Transverse colon (tissue), 4 donors: ENCODE results near the gene SLC26A4. TPM values are rescaled to one million over a fixed set of nuclear protein-coding genes. Genes with fewer than 3 reads are reported as not detected.

Experiments used
- DNase-seq: peaks from one replicate; pipeline ENCODE4 v3.0.0-alpha.2; 2019
- H3K27ac ChIP-seq, 4 donors: fragments of 200-600 bp; sonication (generic); 2 replicates each; pipeline ENCODE4 v1.5.1; 2016 to 2018; ENCODE audit warnings: inconsistent platforms in 4 of 4
- H3K27me3 ChIP-seq: fragments of 200-600 bp; sonication (generic); 2 replicates; pipeline ENCODE4 v1.5.1; 2017; ENCODE audit warnings: inconsistent platforms
- H3K36me3 ChIP-seq, 4 donors: fragments of 200-600 bp; sonication (generic); 2 replicates each; pipeline ENCODE4 v1.5.1; 2017 to 2019; ENCODE audit warnings: inconsistent platforms in 4 of 4
- H3K4me1 ChIP-seq, 4 donors: fragments of 200-600 bp; sonication (generic); 2 replicates each; pipeline ENCODE4 v1.5.1; 2017 to 2020; ENCODE audit warnings: inconsistent platforms in 4 of 4
- H3K4me3 ChIP-seq, 4 donors: fragments of 200-600 bp; sonication (generic); 1 replicate in 1 of 4; 2 replicates in 3 of 4; pipeline versions ENCODE4 v1.5.1 to v1.6.1; 2017 to 2019; ENCODE audit warnings: inconsistent platforms in 4 of 4
- H3K9me3 ChIP-seq, 2 donors: fragments of 200-600 bp; sonication (generic); 2 replicates each; pipeline ENCODE4 v1.5.1; 2017 to 2019; ENCODE audit warnings: inconsistent platforms in 2 of 2
- EP300 ChIP-seq: sonication (generic); formaldehyde crosslinking; IDR thresholded peaks from one replicate; pipeline ENCODE4 v1.6.1; 2017; ENCODE audit warnings: antibody characterized with exemption, low read depth
- POLR2A ChIP-seq: fragments of 450-650 bp; IDR thresholded peaks from one replicate; pipeline ENCODE4 v1.6.1; 2016; ENCODE audit warnings: antibody characterized with exemption, mild to moderate bottlenecking, moderate library complexity
- POLR2AphosphoS5 ChIP-seq, 3 donors: sonication (generic); formaldehyde crosslinking; IDR thresholded peaks; one replicate each; pipeline ENCODE4 v1.6.1; 2016; ENCODE audit warnings: antibody characterized with exemption in 3 of 3
- WGBS, 2 donors: methylation state at CpG; one replicate each; pipeline ENCODE4 v1.1.5; 2018; ENCODE audit warnings: low coverage in 1 of 2; 5-methylcytosine and 5-hydroxymethylcytosine counted together
- in situ Hi-C, 4 donors: fragments of 200-750 bp; cut with MboI; loops; one replicate each; pipeline versions ENCODE4 v1.15.0 to v1.15.1; 2017; ENCODE audit warnings: low sequenced_read_pairs in 3 of 4, low pct_ligation_motif_present in 1 of 4, low pct_unique_long_range_greater_than_20kb in 1 of 4
- intact Hi-C: fragments of 100-400 bp; cut with DNase I; formaldehyde crosslinking; loops from one replicate; pipeline ENCODE4 v1.15.1; 2023; ENCODE audit warnings: low total_unique reads
- total RNA-seq, 4 donors: library from RNA; depleted of rRNA; stranded (reverse); fragments of >200 nt; gene quantifications; one replicate each; pipeline ENCODE4 v1.1.0, GENCODE V29; 2016
- TF ChIP-seq, protein P1 (sequence below), 5 experiments: fragments of 200-600 bp in 3 of 5; fragments of 450-650 bp in 2 of 5; sonication (generic) in 3 of 5; IDR thresholded peaks; 1 replicate in 2 of 5; 2 replicates in 3 of 5; pipeline ENCODE4 v1.5.1; 2016 to 2017; ENCODE audit warnings: antibody characterized with exemption in 5 of 5, inconsistent platforms in 3 of 5, mild to moderate bottlenecking in 2 of 5, moderate library complexity in 1 of 5

SLC26A4 gene
- total RNA-seq, 4 donors from 2014 or later, result 0.16 to 0.41 TPM; not detected in 2

DNA sequence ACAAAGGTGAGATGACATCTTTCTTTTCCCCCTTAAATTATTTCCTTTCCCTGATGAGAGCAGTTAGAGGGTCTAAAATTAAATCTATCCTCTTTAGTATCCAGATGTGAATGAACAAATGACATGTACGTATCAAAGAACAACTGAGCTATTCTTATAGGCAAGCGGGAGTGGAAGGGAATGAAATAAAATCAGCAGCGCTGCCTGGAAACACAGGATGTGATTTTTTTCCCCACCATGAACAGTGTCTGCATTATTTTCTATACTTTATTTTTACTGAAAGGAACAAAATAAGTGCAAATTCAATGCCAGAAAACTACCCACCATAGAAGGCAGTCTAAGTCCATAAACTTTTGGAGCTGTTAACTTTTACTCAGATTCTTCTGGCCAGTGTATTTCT is 40.6 kb downstream of the SLC26A4 start:
- intact Hi-C loops (no loop called here), in situ Hi-C loops (no loop called here)
- no peaks in the 10 kb centered on the region for H3K36me3 ChIP-seq
- 78 to 82% methylated on average over 3 of the region's 3 CpGs for WGBS, 2 donors
- H3K9me3 ChIP-seq, result no peaks in the 10 kb centered on the region
- H3K27me3 ChIP-seq, result no peaks in the 10 kb centered on the region
- no peak overlapping the region for H3K4me3 ChIP-seq
- H3K4me1 ChIP-seq, result no peaks in the 10 kb centered on the region
- no peak for DNase-seq
- no peak overlapping the region for H3K27ac ChIP-seq
- TF ChIP-seq, protein P1, sequence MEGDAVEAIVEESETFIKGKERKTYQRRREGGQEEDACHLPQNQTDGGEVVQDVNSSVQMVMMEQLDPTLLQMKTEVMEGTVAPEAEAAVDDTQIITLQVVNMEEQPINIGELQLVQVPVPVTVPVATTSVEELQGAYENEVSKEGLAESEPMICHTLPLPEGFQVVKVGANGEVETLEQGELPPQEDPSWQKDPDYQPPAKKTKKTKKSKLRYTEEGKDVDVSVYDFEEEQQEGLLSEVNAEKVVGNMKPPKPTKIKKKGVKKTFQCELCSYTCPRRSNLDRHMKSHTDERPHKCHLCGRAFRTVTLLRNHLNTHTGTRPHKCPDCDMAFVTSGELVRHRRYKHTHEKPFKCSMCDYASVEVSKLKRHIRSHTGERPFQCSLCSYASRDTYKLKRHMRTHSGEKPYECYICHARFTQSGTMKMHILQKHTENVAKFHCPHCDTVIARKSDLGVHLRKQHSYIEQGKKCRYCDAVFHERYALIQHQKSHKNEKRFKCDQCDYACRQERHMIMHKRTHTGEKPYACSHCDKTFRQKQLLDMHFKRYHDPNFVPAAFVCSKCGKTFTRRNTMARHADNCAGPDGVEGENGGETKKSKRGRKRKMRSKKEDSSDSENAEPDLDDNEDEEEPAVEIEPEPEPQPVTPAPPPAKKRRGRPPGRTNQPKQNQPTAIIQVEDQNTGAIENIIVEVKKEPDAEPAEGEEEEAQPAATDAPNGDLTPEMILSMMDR (IDR thresholded peaks at IDR 0.05), result no peak
- no peak for TF ChIP-seq EP300
- TF ChIP-seq POLR2A, result no peak
- no peak for TF ChIP-seq POLR2AphosphoS5 (IDR thresholded peaks at IDR 0.05)

DNA sequence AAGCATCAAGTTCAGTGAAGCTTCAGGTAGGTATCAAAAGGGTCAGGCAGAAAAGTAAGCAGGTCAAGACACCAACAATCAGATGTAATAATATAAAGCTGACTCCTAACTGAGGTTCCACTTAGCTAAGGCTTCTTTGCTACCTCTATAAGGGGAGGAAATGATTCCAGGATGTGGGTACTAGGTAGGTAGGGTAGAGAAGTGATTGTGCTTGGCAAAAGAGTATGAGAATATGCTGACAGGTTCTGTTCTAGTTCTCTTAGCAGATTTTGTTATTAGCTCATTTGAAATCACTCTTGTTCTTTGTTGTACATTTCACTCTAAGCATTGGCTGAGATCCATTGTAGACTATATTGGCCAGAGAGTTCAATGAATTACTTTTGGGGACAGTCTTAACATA is 42.6 kb downstream of the SLC26A4 start:
- Histone ChIP-seq H3K4me1 (no peaks in the 10 kb centered on the region), H3K36me3 (no peaks in the 10 kb centered on the region), H3K4me3 (no peak overlapping the region), H3K9me3 (no peaks in the 10 kb centered on the region), H3K27ac (no peak overlapping the region), H3K27me3 (no peaks in the 10 kb centered on the region)
- TF ChIP-seq, protein P1 (IDR thresholded peaks at IDR 0.05), result no peak
- TF ChIP-seq POLR2A (no peak), POLR2AphosphoS5 (IDR thresholded peaks at IDR 0.05) (no peak), EP300 (no peak)
- intact Hi-C loops, result no loop called here
- DNase-seq, result no peak
- in situ Hi-C loops, result no loop called here

DNA sequence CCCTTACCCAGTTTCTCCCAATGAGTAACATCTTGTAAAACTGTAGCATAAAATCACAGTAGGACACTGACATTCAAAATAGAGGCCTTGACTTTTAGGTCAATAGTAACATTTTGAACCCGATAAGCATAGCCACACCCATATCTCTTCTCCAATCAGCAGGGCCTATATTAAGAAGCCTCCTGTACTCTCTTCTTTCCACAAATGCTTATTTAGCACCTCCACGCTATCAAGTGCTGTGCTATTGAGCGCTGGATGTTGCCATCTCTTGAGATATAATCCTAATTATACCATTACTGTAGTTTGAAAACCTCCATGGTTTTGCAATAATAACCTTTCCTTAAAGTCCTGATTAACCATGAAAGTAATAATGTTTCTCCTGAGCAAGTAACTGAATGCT is 43.2 kb downstream of the SLC26A4 start:
- Histone ChIP-seq H3K36me3 (no peaks in the 10 kb centered on the region), H3K4me1 (no peaks in the 10 kb centered on the region), H3K4me3 (no peak overlapping the region), H3K9me3 (no peaks in the 10 kb centered on the region), H3K27me3 (no peaks in the 10 kb centered on the region), H3K27ac (no peak overlapping the region)
- WGBS, 2 donors, result 60 to 91% methylated on average over 3 of the region's 3 CpGs
- in situ Hi-C loops, result no loop called here
- TF ChIP-seq, protein P1 (IDR thresholded peaks at IDR 0.05), result no peak
- TF ChIP-seq POLR2A, result no peak
- TF ChIP-seq POLR2AphosphoS5 (IDR thresholded peaks at IDR 0.05), result no peak
- no peak for TF ChIP-seq EP300
- DNase-seq, result no peak
- intact Hi-C loops, result no loop called here

DNA sequence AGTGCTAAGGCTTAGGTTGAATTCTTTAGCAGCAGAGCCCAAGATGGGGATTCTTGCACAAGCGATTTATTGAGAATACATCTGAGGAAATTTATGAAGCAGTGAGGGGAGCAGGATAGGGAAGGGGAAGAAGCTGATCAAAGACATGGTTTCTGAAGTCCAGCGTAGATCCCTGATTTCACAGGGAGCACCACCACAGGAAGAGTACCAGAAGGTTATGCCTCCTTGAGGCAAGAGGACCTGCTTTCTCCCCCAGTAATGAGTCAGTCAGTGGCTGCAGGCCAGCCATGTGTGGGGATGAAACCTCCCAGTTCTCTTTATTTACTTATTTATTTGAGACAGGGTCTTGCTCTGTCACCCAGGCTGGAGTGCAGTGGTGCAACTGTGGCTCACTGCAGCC is 48.3 kb downstream of the SLC26A4 start:
- H3K9me3 ChIP-seq, result no peaks in the 10 kb centered on the region
- in situ Hi-C loops, result no loop called here
- DNase-seq, result no peak

DNA sequence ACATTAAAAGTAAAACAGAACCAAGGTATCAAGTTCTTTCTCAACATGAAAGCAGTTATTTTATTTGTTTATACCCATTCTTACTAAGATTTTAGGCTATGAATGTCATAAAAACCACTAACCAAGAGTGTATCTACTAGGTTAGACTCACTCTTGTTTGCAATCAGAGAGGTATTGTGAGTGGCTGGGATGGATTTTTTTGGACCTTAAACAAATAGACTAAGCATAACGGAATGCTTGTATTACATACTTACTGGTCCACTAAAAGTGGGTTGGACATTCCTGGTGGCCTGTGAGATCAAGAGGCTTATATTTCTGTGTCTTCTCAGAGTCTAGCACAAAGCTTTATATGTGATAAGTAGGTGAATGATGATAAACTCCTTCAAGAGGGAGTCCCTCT is 50.7 kb downstream of the SLC26A4 start:
- Histone ChIP-seq H3K4me3 (no peak overlapping the region), H3K27ac (no peak overlapping the region), H3K9me3 (no peaks in the 10 kb centered on the region), H3K4me1 (no peaks in the 10 kb centered on the region), H3K36me3 (no peaks in the 10 kb centered on the region), H3K27me3 (no peaks in the 10 kb centered on the region)
- WGBS, 2 donors, result 91 to 97% methylated on average over 1 of the region's 1 CpG
- in situ Hi-C loops (no loop called here), intact Hi-C loops (no loop called here)
- no peak for DNase-seq
- TF ChIP-seq EP300 (no peak), POLR2AphosphoS5 (IDR thresholded peaks at IDR 0.05) (no peak), POLR2A (no peak)
- TF ChIP-seq, protein P1 (IDR thresholded peaks at IDR 0.05), result no peak

More for the DNA sequence above, 48.3 kb downstream of the SLC26A4 start:
- Histone ChIP-seq H3K4me1 (no peaks in the 10 kb centered on the region), H3K27ac (no peak overlapping the region), H3K4me3 (no peak overlapping the region), H3K27me3 (no peaks in the 10 kb centered on the region), H3K36me3 (no peaks in the 10 kb centered on the region)
- intact Hi-C loops, result no loop called here
- TF ChIP-seq POLR2A (no peak), POLR2AphosphoS5 (IDR thresholded peaks at IDR 0.05) (no peak)
- WGBS, 2 donors, result 100% methylated on average over 1 to 2 of the region's 2 CpGs
